ENCODE results near the gene COX20. TPM values are rescaled to one million over a fixed set of nuclear protein-coding genes. Genes with fewer than 3 reads are reported as not detected.

COX20 gene
- total RNA-seq, 1 experiment from 2014 or later: 38.0 TPM

DNA sequence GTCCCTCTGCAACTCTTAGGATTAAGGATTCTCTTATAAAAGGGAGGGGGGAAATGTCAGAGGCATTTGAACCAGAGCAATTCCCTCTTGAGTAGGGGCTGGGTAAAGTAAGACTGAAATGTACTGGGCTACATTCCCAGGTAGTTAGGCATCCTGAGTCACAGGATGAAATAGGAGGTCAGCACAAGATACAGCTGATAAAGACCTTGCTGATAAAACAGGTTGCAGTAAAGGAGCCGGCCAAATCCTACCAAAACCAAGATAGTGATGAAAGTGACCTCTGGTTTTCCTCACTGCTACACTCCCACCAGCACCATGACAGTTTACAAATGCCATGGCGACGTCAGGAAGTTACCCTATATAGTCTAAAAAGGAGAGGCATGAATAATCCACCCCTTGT, 14.3 kb upstream of the COX20 start:
- no peak overlapping the region for H3K23ac ChIP-seq (ENCODE audit: insufficient read length, low read depth, low read length)
- no peaks in the 10 kb centered on the region for H3K27me3 ChIP-seq (ENCODE audit: insufficient read depth, low read length)
- H4K5ac ChIP-seq (ENCODE audit: insufficient read length, low read depth, low read length): no peak overlapping the region
- H3K23me2 ChIP-seq (ENCODE audit: insufficient read length, low read depth, low read length, poor library complexity, severe bottlenecking): peaks cover 4% of the 10 kb centered on the region
- H3K4me2 ChIP-seq (ENCODE audit: insufficient read depth, insufficient read length, low read length): no peak overlapping the region
- H2BK12ac ChIP-seq (ENCODE audit: insufficient read length, low read depth, low read length): no peak overlapping the region
- no peak overlapping the region for H4K8ac ChIP-seq (replicated peaks; ENCODE audit: insufficient read length, low read depth, low read length)
- H4K91ac ChIP-seq (ENCODE audit: insufficient read length, low read depth, low read length): no peak overlapping the region
- DNase-seq: no peak
- H3T11ph ChIP-seq (ENCODE audit: low read length): no peak overlapping the region
- H2BK120ac ChIP-seq (ENCODE audit: low read depth, low read length, poor library complexity, severe bottlenecking): no peak overlapping the region
- H3K4me1 ChIP-seq (ENCODE audit: insufficient read depth, low read length): no peaks in the 10 kb centered on the region; the same call in 1 of the 2 replicates
- H3K56ac ChIP-seq (ENCODE audit: insufficient read length, low read depth, low read length): no peak overlapping the region
- H2BK5ac ChIP-seq (ENCODE audit: insufficient read length, low read length): no peak overlapping the region
- H3K18ac ChIP-seq (ENCODE audit: insufficient read length, low read depth, low read length): no peak overlapping the region
- no peak overlapping the region for H2BK20ac ChIP-seq (ENCODE audit: low read depth, low read length, poor library complexity, severe bottlenecking)
- H4K20me1 ChIP-seq (ENCODE audit: control insufficient read depth, insufficient read depth, insufficient read length): no peaks in the 10 kb centered on the region
- no peaks in the 10 kb centered on the region for H3K27me3 Mint-ChIP-seq (ENCODE audit: low read depth)
- H3K4me1 Mint-ChIP-seq: peaks cover 31 to 40% of the 10 kb centered on the region in 2 experiments
- no peak overlapping the region for H3K14ac ChIP-seq (ENCODE audit: insufficient read depth, low read length)
- H3K79me1 ChIP-seq (ENCODE audit: insufficient read depth, low read depth, low read length, poor library complexity, severe bottlenecking): peaks cover 11% of the 10 kb centered on the region
- no peak overlapping the region for H3K27ac ChIP-seq (ENCODE audit: insufficient read length, low read depth, low read length)
- WGBS (ENCODE audit: extremely low coverage, insufficient read length, low lambda C conversion rate): no CpG with 5 or more reads among the region's 3 CpGs
- no peak overlapping the region for H3K9ac ChIP-seq (ENCODE audit: extremely low read depth, insufficient read length, low read length)
- TF ChIP-seq, protein P1, sequence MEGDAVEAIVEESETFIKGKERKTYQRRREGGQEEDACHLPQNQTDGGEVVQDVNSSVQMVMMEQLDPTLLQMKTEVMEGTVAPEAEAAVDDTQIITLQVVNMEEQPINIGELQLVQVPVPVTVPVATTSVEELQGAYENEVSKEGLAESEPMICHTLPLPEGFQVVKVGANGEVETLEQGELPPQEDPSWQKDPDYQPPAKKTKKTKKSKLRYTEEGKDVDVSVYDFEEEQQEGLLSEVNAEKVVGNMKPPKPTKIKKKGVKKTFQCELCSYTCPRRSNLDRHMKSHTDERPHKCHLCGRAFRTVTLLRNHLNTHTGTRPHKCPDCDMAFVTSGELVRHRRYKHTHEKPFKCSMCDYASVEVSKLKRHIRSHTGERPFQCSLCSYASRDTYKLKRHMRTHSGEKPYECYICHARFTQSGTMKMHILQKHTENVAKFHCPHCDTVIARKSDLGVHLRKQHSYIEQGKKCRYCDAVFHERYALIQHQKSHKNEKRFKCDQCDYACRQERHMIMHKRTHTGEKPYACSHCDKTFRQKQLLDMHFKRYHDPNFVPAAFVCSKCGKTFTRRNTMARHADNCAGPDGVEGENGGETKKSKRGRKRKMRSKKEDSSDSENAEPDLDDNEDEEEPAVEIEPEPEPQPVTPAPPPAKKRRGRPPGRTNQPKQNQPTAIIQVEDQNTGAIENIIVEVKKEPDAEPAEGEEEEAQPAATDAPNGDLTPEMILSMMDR (conservative IDR thresholded peaks at IDR 0.05): no peak
- H3K4me3 Mint-ChIP-seq: no peak overlapping the region
- no peaks in the 10 kb centered on the region; a peak in 2 of 5 replicates for H3K9me3 Mint-ChIP-seq
- H3K27ac Mint-ChIP-seq: peak overlapping the region; percentile 44 to 94 (median 51); a peak in 2 of 7 replicates
- H2AK5ac ChIP-seq (ENCODE audit: insufficient read length, low read length): no peak overlapping the region
- no peaks in the 10 kb centered on the region for H3K9me3 ChIP-seq (ENCODE audit: control insufficient read depth, low read depth, low read length)
- no peak overlapping the region for H3K4ac ChIP-seq (ENCODE audit: low read depth, low read length)
- no peak overlapping the region for H2AFZ ChIP-seq (ENCODE audit: low read length)
- peaks cover 15% of the 10 kb centered on the region; the same call in 1 of the 2 replicates for H3K79me2 ChIP-seq (ENCODE audit: insufficient read depth, low read length)
- H3K36me3 Mint-ChIP-seq (ENCODE audit: insufficient read depth in 1 of 3, low read depth in 3 of 3): peaks cover 0 to 21% (median 3%) of the 10 kb centered on the region in 3 experiments; a peak in 5 of 7 replicates
- H2BK15ac ChIP-seq (ENCODE audit: low read depth, low read length): no peak overlapping the region

Data from H9 (cell line).